Hindlimb muscle (tissue), 1 donor: Measurements from ENCODE around the gene INSL6. TPM values are rescaled to one million over a fixed set of nuclear protein-coding genes. Genes with fewer than 3 reads are reported as not detected.
"Not testable (repeated sequence)": the region's sequence is repeated elsewhere in the genome, so short reads cannot be mapped to it uniquely, and the experiment has no call there.

Source experiments
- DNase-seq: peaks from one replicate; pipeline ENCODE4 v3.0.0-alpha.2; 2013
- polyA plus RNA-seq: library from polyadenylated mRNA; unstranded; fragments of 120-200 nt; gene quantifications from one replicate; pipeline ENCODE4 v1.2.1, GENCODE V29; 2013; ENCODE audit not compliant: insufficient read length

Gene INSL6
- polyA plus RNA-seq, result 0.58 TPM

- no peak for DNase-seq
Observed at GRCh38 chr9:5185220-5185840, at the start of gene INSL6. TSS of gene INSL6 (minus strand) at chr9:5185639. CDS start at chr9:5185602, 37 bp downstream.

GRCh38 chr9:5231212-5231611, 45.8 kb upstream of the INSL6 start, which contains the start of gene INSL4:
TSS of gene INSL4 (plus strand) at chr9:5231419. CDS start at chr9:5231524, 105 bp downstream.
- no peak for DNase-seq

- no peak for DNase-seq
Observed at GRCh38 chr9:5230554-5230953, 45.1 kb upstream of the INSL6 start.

GRCh38 chr9:5205071-5205470, 19.6 kb upstream of the INSL6 start:
- DNase-seq, result no peak

GRCh38 chr9:5195463-5195862, 10.0 kb upstream of the INSL6 start:
- DNase-seq, result no peak

GRCh38 chr9:5193345-5193744, 7.9 kb upstream of the INSL6 start:
- DNase-seq, result no peak

- DNase-seq, result no peak
Observed at GRCh38 chr9:5191985-5192384, 6.5 kb upstream of the INSL6 start.

- DNase-seq, result no peak
Observed at GRCh38 chr9:5188060-5188984, 2.9 kb upstream of the INSL6 start.

GRCh38 chr9:5186416-5187169, 1.2 kb upstream of the INSL6 start:
- peak; percentile 36 for DNase-seq

GRCh38 chr9:5184776-5185175, 663 bp downstream of the INSL6 start:
- DNase-seq, result no peak

GRCh38 chr9:5180631-5181030, 4.8 kb downstream of the INSL6 start:
- not testable (repeated sequence) for DNase-seq

- no peak for DNase-seq
Observed at GRCh38 chr9:5178126-5178805, 7.2 kb downstream of the INSL6 start.

GRCh38 chr9:5146241-5146640, 39.2 kb downstream of the INSL6 start:
- no peak for DNase-seq

GRCh38 chr9:5144217-5144616, 41.2 kb downstream of the INSL6 start:
- DNase-seq, result no peak

- DNase-seq, result no peak
Observed at GRCh38 chr9:5140151-5140550, 45.3 kb downstream of the INSL6 start.

- no peak for DNase-seq
Observed at GRCh38 chr9:5122516-5122915, 62.9 kb downstream of the INSL6 start.

- no peak for DNase-seq
Observed at GRCh38 chr9:5122116-5122515, 63.3 kb downstream of the INSL6 start.

GRCh38 chr9:5113994-5114748, 71.3 kb downstream of the INSL6 start:
- DNase-seq, result no peak
